Measurements from ENCODE around the gene FCRL3.
"Not testable (repeated sequence)": the region's sequence is repeated elsewhere in the genome, so short reads cannot be mapped to it uniquely, and the experiment has no call there.

FCRL3 gene, protein sequence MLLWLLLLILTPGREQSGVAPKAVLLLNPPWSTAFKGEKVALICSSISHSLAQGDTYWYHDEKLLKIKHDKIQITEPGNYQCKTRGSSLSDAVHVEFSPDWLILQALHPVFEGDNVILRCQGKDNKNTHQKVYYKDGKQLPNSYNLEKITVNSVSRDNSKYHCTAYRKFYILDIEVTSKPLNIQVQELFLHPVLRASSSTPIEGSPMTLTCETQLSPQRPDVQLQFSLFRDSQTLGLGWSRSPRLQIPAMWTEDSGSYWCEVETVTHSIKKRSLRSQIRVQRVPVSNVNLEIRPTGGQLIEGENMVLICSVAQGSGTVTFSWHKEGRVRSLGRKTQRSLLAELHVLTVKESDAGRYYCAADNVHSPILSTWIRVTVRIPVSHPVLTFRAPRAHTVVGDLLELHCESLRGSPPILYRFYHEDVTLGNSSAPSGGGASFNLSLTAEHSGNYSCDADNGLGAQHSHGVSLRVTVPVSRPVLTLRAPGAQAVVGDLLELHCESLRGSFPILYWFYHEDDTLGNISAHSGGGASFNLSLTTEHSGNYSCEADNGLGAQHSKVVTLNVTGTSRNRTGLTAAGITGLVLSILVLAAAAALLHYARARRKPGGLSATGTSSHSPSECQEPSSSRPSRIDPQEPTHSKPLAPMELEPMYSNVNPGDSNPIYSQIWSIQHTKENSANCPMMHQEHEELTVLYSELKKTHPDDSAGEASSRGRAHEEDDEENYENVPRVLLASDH

DNA sequence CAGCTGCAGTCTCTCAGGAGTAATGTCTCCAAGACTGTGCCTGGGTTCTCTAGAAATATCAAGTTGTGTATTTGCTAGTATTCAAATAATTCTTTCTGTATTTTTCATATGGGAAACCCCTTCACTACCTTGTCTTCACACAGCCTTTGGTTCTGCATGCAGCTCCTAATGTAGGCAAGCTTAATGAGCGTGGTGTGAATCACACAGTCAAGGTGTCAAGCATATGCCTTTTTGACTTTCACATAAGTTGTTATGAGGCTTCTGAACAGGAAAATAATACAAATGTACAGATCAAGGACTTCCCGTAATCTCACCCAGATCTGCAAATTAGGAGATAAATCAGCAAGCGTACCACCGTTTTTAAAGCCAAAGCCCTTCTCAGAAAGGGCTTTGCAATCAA, at the start of gene FCRL3:
FCRL3 (minus strand) TSS at position 38 of the 400 bp plus-strand sequence. CDS start 280 bp downstream, outside the sequence.
- in situ Hi-C loops (cut with MboI; ENCODE audit: low sequenced_read_pairs): no loop called here

- in situ Hi-C loops (cut with MboI; ENCODE audit: low sequenced_read_pairs): no loop called here
Observed at GRCh38 chr1:157748262-157748817, 47.8 kb upstream of the FCRL3 start.

DNA sequence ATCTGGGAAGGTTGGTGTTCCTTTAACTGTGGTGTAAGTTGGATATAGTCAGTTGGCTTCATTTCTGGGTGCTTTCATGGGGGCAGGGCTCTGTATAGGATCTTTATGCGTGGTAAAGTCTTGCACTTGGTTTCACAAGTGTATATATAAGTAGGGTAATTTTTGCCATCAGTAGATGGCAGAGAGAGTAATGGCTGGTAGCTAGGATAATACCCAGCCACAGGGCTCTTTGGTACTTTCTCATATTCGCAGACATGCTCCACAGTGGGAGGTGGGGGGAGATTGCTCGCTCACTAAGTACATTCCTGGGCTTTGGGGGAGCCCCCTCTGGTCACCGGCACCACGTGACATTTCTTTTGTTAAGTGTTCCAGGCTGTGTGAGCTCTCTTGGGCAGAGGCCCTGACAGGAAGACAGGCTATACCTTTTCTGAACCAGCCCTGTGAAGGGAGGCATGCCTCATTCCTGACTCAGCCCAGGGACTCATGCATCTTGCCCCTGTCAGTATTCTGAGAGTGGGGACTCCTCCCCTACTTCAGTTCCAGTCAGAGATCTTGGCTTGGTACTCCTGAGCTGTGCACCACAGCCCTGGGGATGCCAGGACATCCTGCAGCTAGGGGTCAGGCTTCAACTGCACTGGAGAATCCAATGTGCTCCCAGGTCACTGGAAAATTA, 38.8 kb upstream of the FCRL3 start:
- in situ Hi-C loops (cut with MboI; ENCODE audit: low sequenced_read_pairs): no loop called here

GRCh38 chr1:157735991-157736390, 35.4 kb upstream of the FCRL3 start:
- in situ Hi-C loops (cut with MboI; ENCODE audit: low sequenced_read_pairs): not testable (repeated sequence)

GRCh38 chr1:157734321-157734720, 33.8 kb upstream of the FCRL3 start:
- in situ Hi-C loops (cut with MboI; ENCODE audit: low sequenced_read_pairs): no loop called here

DNA sequence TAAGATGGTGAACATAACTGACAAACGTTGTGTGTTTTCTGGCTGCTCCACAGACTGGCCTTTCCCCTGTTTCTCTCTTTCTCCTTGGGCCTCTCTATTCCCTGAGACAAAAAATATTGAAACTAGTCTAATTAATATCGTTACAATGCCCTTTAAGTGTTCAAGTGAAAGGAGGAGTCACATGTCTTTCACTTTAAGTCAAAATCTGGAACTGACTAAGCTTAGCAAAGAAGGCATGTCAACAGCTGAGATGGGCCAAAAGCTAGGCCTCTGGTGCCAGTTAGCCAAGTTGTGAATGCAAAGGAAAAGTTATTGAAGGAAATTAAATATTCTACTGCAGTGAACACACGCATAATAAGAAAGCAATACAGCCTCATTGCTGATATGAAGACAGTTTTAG, 32.2 kb upstream of the FCRL3 start:
- in situ Hi-C loops (cut with MboI; ENCODE audit: low sequenced_read_pairs): no loop called here

GRCh38 chr1:157725221-157725577, 24.6 kb upstream of the FCRL3 start:
- in situ Hi-C loops (cut with MboI; ENCODE audit: low sequenced_read_pairs): no loop called here

GRCh38 chr1:157724537-157725220, 24.1 kb upstream of the FCRL3 start:
- in situ Hi-C loops (cut with MboI; ENCODE audit: low sequenced_read_pairs): no loop called here

- in situ Hi-C loops (cut with MboI; ENCODE audit: low sequenced_read_pairs): no loop called here
Observed at GRCh38 chr1:157723157-157723556, 22.6 kb upstream of the FCRL3 start.

DNA sequence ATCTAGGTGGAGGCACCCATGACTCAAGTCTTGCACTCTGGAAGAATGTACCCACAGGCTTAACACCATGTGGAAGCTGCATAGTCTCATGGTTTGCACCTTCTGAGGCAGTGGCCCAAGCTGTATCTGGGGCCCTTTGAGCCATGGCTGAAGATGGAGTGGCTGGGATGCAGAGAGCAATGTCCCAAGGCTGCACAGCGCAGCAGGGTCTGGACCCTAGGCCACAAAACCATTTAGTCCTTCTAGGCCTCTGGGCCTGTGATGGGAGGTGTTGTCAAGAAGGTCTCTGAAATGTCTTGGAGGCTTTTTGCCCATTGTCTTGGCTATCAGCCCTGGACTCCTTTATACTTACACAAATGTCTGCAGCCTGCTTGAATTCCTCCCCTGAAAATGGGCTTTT, 21.4 kb upstream of the FCRL3 start:
- in situ Hi-C loops (cut with MboI; ENCODE audit: low sequenced_read_pairs): no loop called here

GRCh38 chr1:157715736-157716135, 15.2 kb upstream of the FCRL3 start:
- in situ Hi-C loops (cut with MboI; ENCODE audit: low sequenced_read_pairs): no loop called here

GRCh38 chr1:157711802-157712201, 11.2 kb upstream of the FCRL3 start:
- in situ Hi-C loops (cut with MboI; ENCODE audit: low sequenced_read_pairs): no loop called here

DNA sequence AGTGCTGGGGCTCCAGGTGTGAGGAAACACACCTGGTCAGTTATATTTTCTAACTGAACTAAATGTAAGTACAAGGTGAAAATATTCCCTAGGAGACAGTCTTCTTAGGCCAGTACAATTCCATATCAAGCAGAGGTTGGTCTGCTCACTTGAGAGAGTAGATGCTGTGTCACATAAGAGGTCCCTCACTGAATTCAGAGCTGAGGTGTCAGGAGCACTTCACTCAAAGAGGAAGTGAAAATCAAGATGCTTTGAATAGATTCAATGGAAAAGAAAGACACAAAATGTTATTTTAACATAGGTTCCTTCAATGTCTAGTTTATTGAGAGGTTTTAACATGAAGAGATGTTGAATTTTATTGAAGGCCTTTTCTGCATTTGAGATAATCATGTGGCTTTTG, 4.3 kb upstream of the FCRL3 start:
- in situ Hi-C loops (cut with MboI; ENCODE audit: low sequenced_read_pairs): no loop called here

DNA sequence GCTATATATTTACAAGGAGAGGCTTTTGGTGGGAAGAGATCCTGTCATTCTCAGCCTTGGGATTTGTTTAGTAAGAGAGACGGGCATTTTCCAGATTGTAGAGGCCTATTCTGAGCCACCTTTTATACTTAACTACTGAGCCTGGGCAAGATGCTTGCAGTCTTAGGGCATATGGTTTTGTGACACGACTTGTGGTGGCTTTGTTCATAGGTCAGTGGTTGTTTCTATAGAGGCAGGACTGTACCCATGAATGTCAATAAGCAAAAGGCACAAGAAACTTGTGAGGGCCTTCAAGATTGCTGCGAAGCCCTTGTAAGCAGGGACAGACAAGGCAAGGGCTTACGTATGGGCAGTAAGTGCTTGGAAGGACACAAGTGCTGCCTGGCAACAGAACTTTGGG, 3.4 kb upstream of the FCRL3 start:
- in situ Hi-C loops (cut with MboI; ENCODE audit: low sequenced_read_pairs): no loop called here

GRCh38 chr1:157702308-157702825, 1.8 kb upstream of the FCRL3 start:
- in situ Hi-C loops (cut with MboI; ENCODE audit: low sequenced_read_pairs): no loop called here

GRCh38 chr1:157700305-157700704, 264 bp downstream of the FCRL3 start:
- in situ Hi-C loops (cut with MboI; ENCODE audit: low sequenced_read_pairs): no loop called here

GRCh38 chr1:157697781-157698569, 2.6 kb downstream of the FCRL3 start:
- in situ Hi-C loops (cut with MboI; ENCODE audit: low sequenced_read_pairs): no loop called here

DNA sequence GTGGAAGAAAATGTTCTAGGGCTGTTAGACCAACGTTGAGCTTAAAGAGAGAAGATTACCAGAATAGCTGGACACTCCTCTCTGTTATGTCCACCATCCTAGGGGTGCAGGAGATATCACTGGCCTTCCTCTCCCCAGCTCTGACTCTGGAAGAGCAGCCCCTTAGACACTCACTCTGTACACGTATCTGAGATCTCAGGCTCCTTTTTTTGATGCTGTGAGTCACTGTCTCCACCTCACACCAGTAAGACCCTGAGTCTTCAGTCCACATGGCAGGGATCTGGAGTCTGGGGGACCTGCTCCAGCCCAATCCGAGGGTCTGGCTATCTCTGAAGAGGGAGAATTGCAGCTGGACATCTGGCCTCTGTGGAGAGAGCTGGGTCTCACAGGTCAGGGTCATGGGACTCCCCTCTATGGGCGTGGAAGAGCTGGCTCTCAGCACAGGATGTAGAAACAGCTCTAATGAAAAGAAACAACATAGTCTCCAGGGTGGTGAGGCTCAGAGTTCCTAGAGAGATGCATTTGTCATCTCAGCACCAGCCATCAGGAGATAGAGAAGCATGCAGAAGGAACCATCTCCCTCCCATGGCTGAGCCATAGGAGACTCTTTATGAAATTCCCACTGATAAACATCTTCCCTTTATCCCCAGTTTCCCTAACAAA, 3.5 kb downstream of the FCRL3 start:
- in situ Hi-C loops (cut with MboI; ENCODE audit: low sequenced_read_pairs): no loop called here

- in situ Hi-C loops (cut with MboI; ENCODE audit: low sequenced_read_pairs): no loop called here
Observed at GRCh38 chr1:157695417-157695816, 5.2 kb downstream of the FCRL3 start.
